CD8-positive, alpha-beta memory T cell (primary cell): ENCODE results near the gene PNMA1. TPM values are rescaled to one million over a fixed set of nuclear protein-coding genes. Genes with fewer than 3 reads are reported as not detected.

Experiments
- CTCF ChIA-PET: fragments of 350-600 bp; sonication (Branson Sonifier 250); formaldehyde crosslinking; loops from one replicate; lab custom pipeline; 2021; ENCODE audit warnings: antibody characterized with exemption; lab: Charles Lee
- POLR2A ChIA-PET: fragments of 350-600 bp; sonication (Branson Sonifier 250); formaldehyde crosslinking; loops from one replicate; lab custom pipeline; 2021; ENCODE audit warnings: antibody characterized with exemption; lab: Charles Lee
- DNase-seq, 5 donors: peaks; one replicate each; pipeline versions ENCODE4 v3.0.0 to v3.0.0-alpha.2; 2020 to 2022; ENCODE audit warnings: mixed read lengths in 1 of 5
- H3K27ac ChIP-seq: one replicate; pipeline ENCODE4 v1.7.0; 2013; ENCODE audit warnings: low read depth, mild to moderate bottlenecking, low read length, moderate library complexity
- H3K27me3 ChIP-seq: 2 replicates; pipeline ENCODE4 v1.7.0; 2013; ENCODE audit warnings: low read length, mild to moderate bottlenecking; ENCODE audit not compliant: insufficient read depth, poor library complexity, severe bottlenecking
- H3K36me3 ChIP-seq: 2 replicates; pipeline ENCODE4 v1.7.0; 2013; ENCODE audit warnings: mild to moderate bottlenecking, low read length, moderate library complexity; ENCODE audit not compliant: insufficient read depth
- H3K4me1 ChIP-seq: 2 replicates; pipeline ENCODE4 v1.7.0; 2013; ENCODE audit warnings: mild to moderate bottlenecking, low read length, moderate library complexity; ENCODE audit not compliant: insufficient read depth
- H3K4me3 ChIP-seq: 2 replicates; pipeline ENCODE4 v1.7.0; 2013; ENCODE audit warnings: mild to moderate bottlenecking, low read length
- H3K9me3 ChIP-seq: 2 replicates; pipeline ENCODE4 v1.7.0; 2013; ENCODE audit warnings: mild to moderate bottlenecking, low read length
- H3K27ac Mint-ChIP-seq, 8 donors: one replicate each; pipeline ENCODE4 v1.8.0; 2020 to 2021; ENCODE audit warnings: mixed read lengths in 8 of 8, mild to moderate bottlenecking in 6 of 8, inconsistent platforms in 3 of 8, moderate library complexity in 3 of 8
- H3K27me3 Mint-ChIP-seq, 2 donors: one replicate each; pipeline ENCODE4 v1.8.0; 2020 to 2021; ENCODE audit warnings: mixed read lengths in 2 of 2, mild to moderate bottlenecking in 1 of 2, moderate library complexity in 1 of 2
- H3K36me3 Mint-ChIP-seq, 3 donors: one replicate each; pipeline ENCODE4 v1.8.0; 2020 to 2021; ENCODE audit warnings: mixed read lengths in 3 of 3, inconsistent platforms in 1 of 3, mild to moderate bottlenecking in 1 of 3
- H3K4me1 Mint-ChIP-seq, 3 donors: one replicate each; pipeline ENCODE4 v1.8.0; 2020 to 2021; ENCODE audit warnings: mixed read lengths in 3 of 3, inconsistent platforms in 1 of 3, mild to moderate bottlenecking in 1 of 3
- H3K4me3 Mint-ChIP-seq, 7 donors: one replicate each; pipeline ENCODE4 v1.8.0; 2020 to 2021; ENCODE audit warnings: mixed read lengths in 7 of 7, mild to moderate bottlenecking in 6 of 7, moderate library complexity in 4 of 7, inconsistent platforms in 2 of 7
- H3K9me3 Mint-ChIP-seq, 5 donors: one replicate each; pipeline ENCODE4 v1.8.0; 2020 to 2022; ENCODE audit warnings: mixed read lengths in 5 of 5, mild to moderate bottlenecking in 3 of 5, moderate library complexity in 2 of 5, inconsistent platforms in 1 of 5
- polyA plus RNA-seq: library from polyadenylated mRNA; unstranded; fragments of 300-500 nt; fragmentation: Illumina TruSeq; gene quantifications from one replicate; pipeline ENCODE4 v1.2.3, GENCODE V29; 2021
- total RNA-seq, 2 experiments: library from RNA; stranded (reverse); gene quantifications; one replicate each; pipeline ENCODE4 v1.2.3, GENCODE V29; 2021

PNMA1 gene
- total and polyA plus RNA-seq, 3 experiments from 2014 or later = 43.7 to 61.0 (median 56.8) TPM

DNA sequence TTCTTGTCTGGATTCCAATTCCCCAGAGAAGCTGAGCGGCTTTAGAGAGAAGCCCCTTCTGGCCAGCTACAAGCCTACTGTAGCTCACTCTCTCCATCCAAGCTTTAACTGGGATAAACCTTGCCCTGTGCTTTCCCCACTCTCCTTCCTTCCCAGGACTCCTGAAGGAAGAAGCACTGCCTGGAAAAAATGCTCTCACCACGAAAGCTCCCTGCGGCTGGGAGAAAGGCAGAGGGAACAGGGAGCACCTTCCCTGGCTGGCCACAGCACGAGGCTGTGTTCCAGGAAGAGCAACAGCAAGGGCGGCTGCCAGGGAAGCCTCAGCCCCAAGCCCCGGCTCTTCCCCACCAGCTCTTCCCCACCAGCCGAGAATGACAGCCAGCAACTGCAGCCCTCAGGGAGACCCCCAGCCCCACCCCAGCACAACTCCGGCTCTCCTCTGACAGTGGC, 40.8 kb upstream of the PNMA1 start:
- peaks cover 86% of the 10 kb centered on the region for H3K4me1 ChIP-seq
- H3K27ac ChIP-seq = peak overlapping the region; percentile 65
- H3K4me1 Mint-ChIP-seq = peaks cover 84 to 88% (median 86%) of the 10 kb centered on the region in 3 donors
- H3K27me3 ChIP-seq = no peaks in the 10 kb centered on the region
- CTCF ChIA-PET = interaction anchor here (0.9 to 14.9 kb wide), 10 partner anchors 10 to 132 kb away, joined by 3 to 358 read pairs (median 4); partner anchors contain the start of genes PTGR2 and ZNF410
- peak overlapping the region; percentile 94 to 100 (median 98) for H3K27ac Mint-ChIP-seq
- H3K36me3 Mint-ChIP-seq = peaks cover 0 to 13% (median 0%) of the 10 kb centered on the region in 3 donors
- POLR2A ChIA-PET = interaction anchor here (1.5 to 6.0 kb wide), 5 partner anchors 12 to 31 kb away, joined by 4 to 62 read pairs (median 8); no protein-coding TSS in a partner anchor
- no peaks in the 10 kb centered on the region for H3K36me3 ChIP-seq
- no peak for DNase-seq
- no peaks in the 10 kb centered on the region for H3K9me3 Mint-ChIP-seq
- H3K9me3 ChIP-seq = no peaks in the 10 kb centered on the region
- peaks cover 0 to 5% of the 10 kb centered on the region in 2 donors for H3K27me3 Mint-ChIP-seq
- peak overlapping the region; percentile 85 to 97 (median 90) for H3K4me3 Mint-ChIP-seq
- peak overlapping the region; percentile 42 for H3K4me3 ChIP-seq

DNA sequence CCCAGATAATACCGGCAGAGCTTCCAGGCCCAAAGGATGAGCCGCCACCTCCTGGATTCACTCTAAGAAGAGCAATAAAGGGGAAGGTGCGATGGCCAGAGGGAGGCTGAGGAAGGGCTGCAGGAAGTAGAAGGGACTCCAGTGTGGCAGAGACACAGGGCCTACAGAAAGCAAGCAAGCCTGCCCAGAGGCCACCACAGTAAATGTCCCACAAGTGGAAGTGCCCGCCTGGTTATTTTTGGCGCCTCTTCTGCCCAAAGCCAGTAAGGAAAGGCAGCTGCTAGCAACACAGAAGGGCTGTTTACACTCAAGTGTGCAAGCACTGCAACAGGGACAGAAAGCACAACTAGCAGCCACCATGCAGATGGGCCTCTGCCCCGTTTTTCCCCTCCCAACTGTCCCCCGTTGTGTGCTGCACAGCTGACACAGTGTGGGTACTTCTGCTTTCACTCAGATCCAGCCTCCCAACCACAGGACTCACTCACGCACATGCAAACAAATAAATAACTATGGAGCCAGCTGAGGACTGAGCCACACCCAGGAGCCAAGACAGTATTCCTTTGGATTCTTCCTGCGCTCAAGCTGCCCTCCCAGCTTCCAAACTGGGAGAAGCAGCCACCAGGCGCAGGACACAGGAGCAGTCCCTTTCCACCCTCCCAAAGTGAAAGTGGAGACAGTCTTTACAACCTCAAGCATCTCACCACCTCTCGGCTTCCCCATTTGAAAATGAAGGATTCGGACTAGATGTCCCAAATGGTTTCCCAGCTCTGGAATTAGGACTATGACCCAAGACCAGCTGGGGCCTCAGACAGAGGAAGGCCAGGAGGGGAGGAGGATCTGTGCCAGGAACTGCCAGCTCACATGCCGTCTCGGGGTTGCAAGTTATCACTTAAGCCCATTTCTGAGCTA, 40.0 kb upstream of the PNMA1 start:
- no peaks in the 10 kb centered on the region for H3K27me3 ChIP-seq
- no peaks in the 10 kb centered on the region for H3K9me3 ChIP-seq
- H3K9me3 Mint-ChIP-seq = no peaks in the 10 kb centered on the region
- no peaks in the 10 kb centered on the region for H3K36me3 ChIP-seq
- ChIA-PET CTCF (interaction anchor here (0.6 to 14.9 kb wide), 13 partner anchors 8 to 133 kb away, joined by 3 to 358 read pairs (median 4); partner anchors contain the start of genes PTGR2 and ZNF410), POLR2A (interaction anchor here (0.7 to 6.0 kb wide), 6 partner anchors 11 to 32 kb away, joined by 3 to 62 read pairs (median 6); no protein-coding TSS in a partner anchor)
- peak overlapping the region; percentile 65 for H3K27ac ChIP-seq
- H3K27me3 Mint-ChIP-seq = peaks cover 0 to 5% of the 10 kb centered on the region in 2 donors
- H3K36me3 Mint-ChIP-seq = peaks cover 0 to 11% (median 0%) of the 10 kb centered on the region in 3 donors
- peaks cover 92% of the 10 kb centered on the region for H3K4me1 ChIP-seq
- peak overlapping the region; percentile 85 to 97 (median 90) for H3K4me3 Mint-ChIP-seq
- peaks cover 92 to 96% (median 93%) of the 10 kb centered on the region in 3 donors for H3K4me1 Mint-ChIP-seq
- H3K27ac Mint-ChIP-seq = peak overlapping the region; percentile 94 to 100 (median 98)
- DNase-seq = peak in 1 of 5 donors; percentile 43
- H3K4me3 ChIP-seq = peak overlapping the region; percentile 42

DNA sequence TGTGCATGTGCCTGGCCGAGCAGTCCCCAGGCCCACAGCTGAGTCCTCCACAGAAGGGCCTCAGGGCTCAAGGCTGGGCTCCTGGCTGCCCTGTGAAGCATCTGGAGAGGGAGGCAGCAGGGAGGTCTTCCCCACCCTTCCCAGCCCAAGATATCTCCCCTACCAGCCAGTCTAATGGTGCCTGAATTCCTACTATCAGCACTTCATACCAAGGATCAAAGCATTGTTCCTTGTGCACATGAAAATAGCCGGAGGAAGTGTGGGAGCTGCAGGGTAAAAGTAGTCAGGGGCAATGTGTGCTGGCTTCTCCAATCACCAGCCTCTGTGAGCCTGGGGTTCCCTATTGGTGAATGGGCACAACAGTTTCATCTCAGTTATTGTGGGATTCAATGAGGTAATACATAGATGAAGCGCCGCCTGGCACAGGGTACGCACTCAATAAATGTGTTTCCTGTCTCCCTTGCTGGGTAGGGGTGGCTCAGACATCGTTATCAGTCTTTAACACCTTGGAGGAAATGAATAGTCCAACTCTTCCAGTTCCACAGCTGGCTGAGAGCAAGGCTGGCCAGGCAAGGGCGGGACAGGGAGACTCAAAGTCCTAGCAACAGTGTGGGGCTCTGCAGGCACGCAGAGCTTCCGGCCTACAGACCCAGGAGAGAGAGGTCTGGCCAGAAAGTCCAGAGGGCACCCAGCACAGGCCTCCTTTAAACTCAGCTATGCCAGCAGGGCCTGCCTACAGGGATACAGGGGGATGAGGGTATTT, 39.1 kb upstream of the PNMA1 start:
- peak overlapping the region; percentile 42 for H3K4me3 ChIP-seq
- Mint-ChIP-seq H3K27me3 (peaks cover 0 to 3% of the 10 kb centered on the region in 2 donors), H3K27ac (peak overlapping the region; percentile 94 to 100 (median 98)), H3K9me3 (no peaks in the 10 kb centered on the region), H3K4me3 (peak overlapping the region; percentile 85 to 97 (median 90)), H3K36me3 (peaks cover 0 to 7% (median 0%) of the 10 kb centered on the region in 3 donors), H3K4me1 (peaks cover 98 to 100% (median 100%) of the 10 kb centered on the region in 3 donors)
- H3K4me1 ChIP-seq = peaks cover 98% of the 10 kb centered on the region
- H3K36me3 ChIP-seq = no peaks in the 10 kb centered on the region
- CTCF ChIA-PET = interaction anchor here (0.6 to 14.9 kb wide), 8 partner anchors 9 to 84 kb away, joined by 3 to 358 read pairs (median 4); no protein-coding TSS in a partner anchor
- H3K27me3 ChIP-seq = no peaks in the 10 kb centered on the region
- POLR2A ChIA-PET = interaction anchor here (0.8 to 6.0 kb wide), 6 partner anchors 10 to 44 kb away, joined by 3 to 62 read pairs (median 6); no protein-coding TSS in a partner anchor
- DNase-seq = peak in 3 of 5 donors; percentile 47 to 66 (median 65)
- H3K27ac ChIP-seq = peak overlapping the region; percentile 65
- H3K9me3 ChIP-seq = no peaks in the 10 kb centered on the region

DNA sequence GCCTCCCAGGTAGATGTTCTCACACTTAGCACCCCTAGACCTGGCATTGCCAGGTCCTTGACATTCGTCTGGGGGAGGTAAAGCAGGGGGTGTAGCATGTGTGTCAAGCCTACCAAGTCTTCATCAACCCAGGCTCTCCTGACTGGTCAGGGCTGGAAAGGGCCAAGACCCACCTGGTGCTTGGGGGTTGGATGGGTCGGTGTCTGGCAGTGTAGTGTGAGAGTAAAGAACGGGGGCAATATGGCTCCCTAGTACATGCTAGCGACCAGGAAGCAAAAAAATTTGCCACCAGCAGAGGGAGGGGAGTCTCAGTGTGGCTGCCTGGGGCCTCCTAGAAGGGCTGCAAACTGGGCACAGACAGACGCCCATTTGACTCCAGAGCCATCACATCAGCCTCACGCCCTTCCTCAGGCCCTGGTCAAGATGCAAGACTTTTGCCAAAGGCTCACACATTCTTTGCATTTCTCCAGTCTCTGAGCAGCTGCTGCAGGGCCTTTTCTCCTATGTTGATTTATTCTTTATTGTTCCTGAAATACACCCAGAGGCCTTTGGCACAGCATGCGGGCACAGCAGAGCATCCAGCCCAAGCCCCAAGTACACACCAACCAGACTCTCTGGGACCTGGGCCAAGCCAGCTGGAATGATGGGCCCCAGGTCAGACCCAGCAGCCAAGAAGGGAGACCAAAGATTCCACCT, 38.3 kb upstream of the PNMA1 start:
- peak in 4 of 5 donors; percentile 56 to 76 (median 59) for DNase-seq
- ChIA-PET POLR2A (interaction anchor here (0.8 to 6.0 kb wide), 6 partner anchors 7 to 44 kb away, joined by 3 to 62 read pairs (median 7); a partner anchor contains a TSS), CTCF (interaction anchor here (0.9 to 14.9 kb wide), 9 partner anchors 7 to 75 kb away, joined by 3 to 358 read pairs (median 5); a partner anchor contains a TSS)
- Histone ChIP-seq H3K27me3 (no peaks in the 10 kb centered on the region), H3K27ac (peak overlapping the region; percentile 65), H3K9me3 (no peaks in the 10 kb centered on the region), H3K36me3 (no peaks in the 10 kb centered on the region), H3K4me1 (peaks cover 98% of the 10 kb centered on the region), H3K4me3 (peak overlapping the region; percentile 42)
- peak overlapping the region; percentile 94 to 100 (median 98) for H3K27ac Mint-ChIP-seq
- H3K36me3 Mint-ChIP-seq = peaks cover 0 to 2% (median 0%) of the 10 kb centered on the region in 3 donors
- H3K4me3 Mint-ChIP-seq = peak overlapping the region; percentile 73 to 95 (median 86)
- peaks cover 0 to 3% of the 10 kb centered on the region in 2 donors for H3K27me3 Mint-ChIP-seq
- peaks cover 96 to 100% (median 100%) of the 10 kb centered on the region in 3 donors for H3K4me1 Mint-ChIP-seq
- no peaks in the 10 kb centered on the region for H3K9me3 Mint-ChIP-seq

DNA sequence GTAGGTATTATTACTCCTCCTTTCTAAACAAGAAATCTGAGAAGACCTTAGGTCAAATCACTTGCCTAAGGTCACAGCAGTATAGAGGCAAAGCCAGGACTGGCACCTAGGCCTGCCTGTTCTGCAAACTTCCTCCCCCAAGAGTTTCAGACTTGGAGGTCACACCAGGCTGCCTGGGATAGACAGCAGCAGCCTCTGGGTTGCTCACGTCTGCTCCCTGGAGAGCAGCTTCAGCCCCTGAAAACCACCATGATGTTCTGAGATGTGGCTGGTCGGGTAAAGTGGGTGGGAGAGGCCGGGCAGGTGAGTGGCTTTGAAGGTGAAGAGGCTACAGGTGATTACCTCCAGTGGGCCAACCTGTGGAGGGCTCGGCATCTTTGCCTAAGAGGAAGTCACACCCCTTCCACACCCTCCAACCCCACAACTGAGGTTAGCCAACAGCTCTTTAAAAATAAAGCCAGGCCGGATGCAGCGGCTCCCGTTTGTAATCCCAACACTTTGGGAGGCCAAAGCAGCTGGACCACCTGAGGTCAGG, 37.0 kb upstream of the PNMA1 start:
- H3K9me3 ChIP-seq = no peaks in the 10 kb centered on the region
- Mint-ChIP-seq H3K36me3 (peaks cover 0 to 5% (median 0%) of the 10 kb centered on the region in 3 donors), H3K27me3 (peaks cover 0 to 2% of the 10 kb centered on the region in 2 donors), H3K9me3 (no peaks in the 10 kb centered on the region), H3K4me3 (peak overlapping the region; percentile 64 to 95 (median 86)), H3K27ac (peak overlapping the region; percentile 94 to 99 (median 98)), H3K4me1 (peaks cover 94 to 100% (median 98%) of the 10 kb centered on the region in 3 donors)
- H3K27me3 ChIP-seq = no peaks in the 10 kb centered on the region
- H3K4me3 ChIP-seq = no peak overlapping the region
- DNase-seq = peak in 2 of 5 donors; percentile 48 to 70
- H3K27ac ChIP-seq = no peak overlapping the region
- CTCF ChIA-PET = interaction anchor here (0.8 to 14.9 kb wide), 5 partner anchors 8 to 29 kb away, joined by 3 to 358 read pairs (median 137); a partner anchor contains a TSS
- peaks cover 98% of the 10 kb centered on the region for H3K4me1 ChIP-seq
- no peaks in the 10 kb centered on the region for H3K36me3 ChIP-seq
- POLR2A ChIA-PET = interaction anchor here (0.6 to 6.0 kb wide), 5 partner anchors 8 to 75 kb away, joined by 3 to 62 read pairs (median 9); a partner anchor contains a TSS

DNA sequence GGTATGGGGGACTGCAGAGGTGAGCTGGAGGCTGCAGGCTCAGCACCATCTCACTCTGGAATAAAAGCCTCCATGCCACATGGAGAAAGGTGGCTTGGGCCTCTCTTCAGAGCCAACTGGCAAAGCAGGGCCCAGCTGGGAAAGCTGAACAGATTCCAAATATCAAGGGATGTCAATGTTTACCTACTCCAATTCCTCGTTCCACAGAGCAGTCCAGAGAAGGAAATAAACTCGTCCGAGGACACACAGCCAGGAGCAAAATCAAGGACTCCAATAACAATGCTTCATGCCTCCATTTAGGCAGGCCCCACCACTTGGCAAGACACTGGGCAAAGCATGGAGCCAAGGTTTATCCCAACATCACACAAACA, 36.3 kb upstream of the PNMA1 start:
- Mint-ChIP-seq H3K4me1 (peaks cover 89 to 100% (median 97%) of the 10 kb centered on the region in 3 donors), H3K4me3 (peak overlapping the region in 6 of 7 donors; percentile 45 to 95 (median 80)), H3K27ac (peak overlapping the region; percentile 94 to 99 (median 98)), H3K27me3 (peaks cover 0 to 2% of the 10 kb centered on the region in 2 donors), H3K9me3 (no peaks in the 10 kb centered on the region), H3K36me3 (peaks cover 0 to 6% (median 0%) of the 10 kb centered on the region in 3 donors)
- H3K4me1 ChIP-seq = peaks cover 98% of the 10 kb centered on the region
- no peak for DNase-seq
- CTCF ChIA-PET = interaction anchor here (2.0 to 12.6 kb wide), 4 partner anchors 8 to 22 kb away, joined by 8 to 208 read pairs (median 16); a partner anchor contains a TSS
- H3K9me3 ChIP-seq = no peaks in the 10 kb centered on the region
- H3K4me3 ChIP-seq = no peak overlapping the region
- POLR2A ChIA-PET = interaction anchor here (0.5 to 6.0 kb wide), 4 partner anchors 8 to 92 kb away, joined by 6 to 59 read pairs (median 8); a partner anchor contains a TSS
- no peaks in the 10 kb centered on the region for H3K36me3 ChIP-seq
- no peaks in the 10 kb centered on the region for H3K27me3 ChIP-seq
- no peak overlapping the region for H3K27ac ChIP-seq
